GM18502 (cell line): ENCODE data around the gene SLC29A2.

Experiments used
- ATAC-seq: cut with Tn5 transposase; IDR thresholded peaks from one replicate; pipeline ENCODE4 v1.9.1; 2021; ENCODE audit warnings: mild to moderate bottlenecking; ENCODE audit not compliant: unreplicated experiment, poor library complexity

SLC29A2 gene

DNA sequence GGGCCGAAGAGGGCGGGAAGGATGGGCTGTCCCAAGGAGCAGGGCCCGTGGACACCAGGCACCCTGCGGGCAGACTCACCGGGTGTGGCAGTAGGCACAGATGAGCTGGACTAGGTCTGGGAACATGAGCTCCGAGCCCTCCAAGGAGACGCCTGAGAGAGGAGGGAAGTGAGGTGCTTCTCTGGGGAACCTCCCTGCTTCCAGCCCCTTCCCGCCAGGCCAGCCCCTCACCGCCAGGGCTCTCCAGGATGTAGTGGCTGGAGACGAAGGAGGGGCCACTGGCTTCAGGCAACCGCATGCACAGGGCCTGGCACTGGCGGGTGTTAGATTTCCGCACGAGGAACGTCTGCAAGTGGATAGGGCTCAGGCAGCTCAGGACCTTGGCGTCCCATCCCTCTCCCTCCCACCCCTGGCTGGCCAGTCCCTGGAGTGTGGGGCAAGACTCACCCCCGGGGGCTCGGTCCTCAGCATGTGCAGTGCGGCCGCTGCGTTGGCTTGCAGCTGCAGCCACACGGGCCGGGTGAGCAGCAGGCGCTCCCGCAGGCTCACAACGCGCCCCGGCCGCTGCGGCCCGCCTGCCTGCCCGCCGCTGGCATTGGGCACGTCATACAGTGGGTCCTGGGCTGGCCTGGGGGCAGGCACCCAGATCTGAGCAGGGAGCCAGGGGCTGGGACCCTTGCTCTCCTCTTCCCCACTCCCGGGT is 35.9 kb downstream of the SLC29A2 start:
- no peak for ATAC-seq

DNA sequence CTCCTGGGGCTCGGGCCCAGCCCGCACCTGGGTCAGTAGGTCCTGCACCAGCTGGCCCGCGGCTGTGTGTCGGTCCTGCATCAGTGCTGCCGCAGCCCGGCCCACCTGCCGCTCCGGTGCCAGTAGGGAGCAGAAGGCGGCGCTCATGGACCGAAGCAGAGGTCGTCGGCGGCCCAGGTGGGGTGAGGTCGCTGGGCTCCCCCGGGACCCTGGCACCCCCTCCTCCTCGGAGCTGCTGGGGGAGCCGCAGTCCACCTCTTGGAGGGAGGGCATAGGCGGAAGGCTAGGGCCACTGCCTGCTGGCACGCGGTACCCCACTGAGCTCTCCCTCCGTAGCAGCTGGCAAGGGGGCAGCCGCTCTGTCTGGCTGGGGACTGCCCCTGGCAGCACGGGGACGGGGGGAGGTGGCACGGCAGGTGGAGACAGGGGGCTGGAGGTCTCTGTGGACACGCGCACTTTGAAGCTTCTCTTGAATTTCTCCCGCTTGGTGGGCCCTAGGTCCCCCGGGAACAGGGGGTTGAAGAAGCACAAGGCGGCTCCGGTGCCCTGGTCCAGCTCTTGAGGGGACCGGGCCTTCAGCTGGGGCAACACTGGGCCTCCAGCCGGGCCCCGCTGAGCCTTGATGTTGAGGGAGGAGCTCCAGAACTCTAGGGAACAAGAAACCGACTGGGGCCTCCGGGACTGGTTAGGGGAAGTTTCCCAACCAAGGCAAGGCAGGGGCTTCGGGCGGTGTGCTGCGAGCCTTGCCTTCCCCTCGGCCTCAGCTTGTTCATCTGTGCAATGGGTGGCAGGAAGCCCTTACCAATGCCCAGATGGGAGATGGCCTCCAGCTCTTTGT is 36.7 kb downstream of the SLC29A2 start:
- no peak for ATAC-seq

DNA sequence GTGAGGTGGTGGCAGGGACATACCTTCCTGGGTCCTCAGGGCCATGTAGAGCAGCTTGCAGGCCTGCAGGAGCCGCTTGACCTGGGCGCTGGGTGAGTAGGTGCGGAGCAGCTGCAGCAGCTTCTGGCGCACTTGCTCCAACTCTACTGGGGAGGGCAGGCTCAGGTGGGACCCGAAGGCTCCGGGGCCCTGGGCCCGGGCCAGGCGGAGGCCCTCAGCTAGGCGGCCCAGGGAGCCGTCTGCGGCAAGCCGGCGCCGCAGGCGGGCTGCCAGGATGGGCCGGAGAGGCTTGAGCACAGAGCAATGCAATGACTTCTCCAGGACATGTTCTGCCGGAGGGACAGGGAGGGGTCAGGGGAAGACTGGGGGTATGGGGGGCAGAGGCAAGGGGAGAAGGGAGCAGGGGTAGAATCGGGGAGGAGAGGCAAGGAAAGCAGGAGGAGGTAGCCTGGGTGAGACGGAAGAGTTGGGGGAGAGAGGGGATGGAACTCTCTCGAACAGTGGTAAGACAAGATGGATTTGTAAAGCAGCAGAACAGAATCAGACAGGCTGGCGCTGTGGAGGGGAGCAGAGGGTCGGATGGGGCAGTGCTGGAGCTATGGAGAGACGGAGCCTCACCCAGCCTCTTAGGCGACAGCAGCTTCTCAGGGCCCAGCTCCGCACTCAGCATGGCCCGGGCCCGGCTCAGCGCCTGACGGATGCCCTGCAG is 37.5 kb downstream of the SLC29A2 start:
- ATAC-seq: no peak

DNA sequence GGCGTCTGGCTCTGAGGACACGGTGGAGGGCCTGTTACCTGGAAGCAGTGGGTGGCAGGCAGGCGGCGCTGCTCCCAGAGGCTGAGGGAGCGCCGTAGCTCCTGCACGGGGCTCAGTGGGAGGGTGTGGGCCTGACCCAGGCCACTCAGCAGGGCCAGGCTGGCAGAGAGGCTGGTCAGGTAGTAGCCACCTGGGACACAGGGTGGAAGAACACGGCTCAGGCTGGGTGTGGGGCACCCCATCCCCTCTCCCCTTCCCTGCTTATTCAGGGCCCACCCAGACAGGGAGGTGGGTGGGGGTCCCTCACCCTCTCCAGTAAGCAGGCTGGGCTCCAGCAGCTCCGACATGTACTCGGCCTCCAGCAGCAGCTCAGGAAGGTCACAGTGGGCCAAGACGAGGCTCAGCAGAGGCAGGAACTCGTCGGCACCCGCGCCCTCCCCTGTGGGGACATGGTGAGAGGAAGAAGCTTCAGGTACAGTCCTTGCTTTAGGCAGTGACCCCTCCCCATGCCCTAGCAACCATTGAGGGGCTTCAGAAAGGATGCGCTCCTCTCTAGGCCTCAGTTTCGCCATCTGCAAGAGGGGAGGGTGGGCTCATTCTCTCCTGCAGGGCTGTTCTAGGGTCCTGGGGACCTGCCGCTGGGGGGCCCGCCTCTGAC is 38.2 kb downstream of the SLC29A2 start:
- ATAC-seq: no peak

DNA sequence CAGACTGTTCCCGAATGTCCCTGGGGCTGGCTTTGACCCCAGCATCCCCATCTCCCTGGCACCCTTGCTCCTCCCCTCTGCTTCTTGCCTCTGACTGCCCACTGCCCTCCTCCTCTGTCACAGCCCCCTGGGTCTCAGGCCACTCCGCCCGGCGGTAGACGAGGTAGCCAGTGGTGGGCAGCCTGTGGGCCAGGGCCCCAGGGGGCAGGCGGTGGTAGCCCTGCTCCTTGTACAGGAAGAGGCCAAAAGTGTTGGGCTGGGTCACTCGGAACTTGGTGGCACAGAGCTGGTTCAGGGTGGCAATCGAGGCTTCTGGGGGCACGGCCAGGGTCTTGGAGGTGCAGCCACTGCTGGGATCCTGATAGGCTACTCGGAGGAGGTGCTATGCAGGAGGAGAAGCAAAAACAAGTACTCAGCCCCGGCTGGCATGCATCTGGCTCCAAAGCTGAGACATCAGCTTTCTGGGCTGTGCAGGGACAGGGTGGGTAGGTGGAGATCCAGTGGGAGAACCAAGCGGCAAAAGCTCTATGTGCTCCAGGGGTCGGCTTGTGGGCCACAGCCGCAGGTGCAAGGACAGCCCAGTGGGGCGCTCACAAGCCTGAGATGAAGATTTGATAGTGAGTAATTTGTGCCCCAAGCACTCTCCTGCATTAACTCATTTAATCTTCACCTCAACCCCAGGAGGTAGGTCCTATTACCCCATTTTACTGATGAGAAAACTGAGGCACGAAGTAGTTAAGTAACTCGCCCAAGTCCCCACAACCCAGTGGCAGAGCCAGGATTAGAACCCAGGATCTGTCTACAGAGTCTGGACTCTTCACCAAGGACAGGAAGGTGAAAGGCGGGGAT is 39.0 kb downstream of the SLC29A2 start:
- no peak for ATAC-seq

DNA sequence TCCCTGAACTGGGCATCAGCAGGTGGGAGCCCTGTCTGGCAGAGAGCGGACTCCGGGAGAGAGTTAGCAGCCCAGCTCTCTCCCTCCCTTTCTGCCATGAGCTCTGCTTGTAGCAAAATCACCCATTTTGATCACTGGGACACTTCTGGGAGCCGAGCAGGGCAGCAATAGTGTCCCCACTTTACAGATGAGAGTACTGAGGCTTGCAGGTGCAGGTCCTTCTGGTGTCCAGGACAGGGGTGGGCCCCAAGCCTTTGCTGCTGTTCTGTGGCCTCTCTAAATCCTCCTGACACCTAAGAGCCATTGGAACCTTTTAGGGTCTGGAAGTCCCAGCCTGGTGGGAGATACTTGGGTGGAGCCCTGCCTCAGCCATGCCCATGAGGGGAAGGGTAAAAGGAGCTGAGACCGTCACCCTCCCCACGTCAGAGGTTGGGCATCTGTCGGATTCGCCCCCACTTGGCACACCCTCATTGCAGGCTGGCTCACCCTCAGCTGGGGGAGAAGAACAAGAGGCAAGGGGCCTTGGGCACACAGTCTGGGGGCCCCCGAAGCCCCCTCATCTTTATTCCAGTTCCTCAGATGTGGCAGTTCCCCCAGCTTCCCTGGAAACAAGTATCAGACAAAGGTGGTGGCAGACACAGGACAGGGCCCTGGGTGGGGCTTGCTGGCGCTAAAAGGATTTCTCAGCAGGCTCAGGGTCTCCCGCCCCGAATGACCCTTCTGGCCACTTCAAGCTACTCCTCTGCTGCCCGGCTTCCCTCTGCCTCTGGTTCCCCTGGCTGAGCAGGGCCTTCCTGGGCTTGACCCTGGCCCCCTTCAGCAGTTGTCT is 39.8 kb downstream of the SLC29A2 start:
- no peak for ATAC-seq

DNA sequence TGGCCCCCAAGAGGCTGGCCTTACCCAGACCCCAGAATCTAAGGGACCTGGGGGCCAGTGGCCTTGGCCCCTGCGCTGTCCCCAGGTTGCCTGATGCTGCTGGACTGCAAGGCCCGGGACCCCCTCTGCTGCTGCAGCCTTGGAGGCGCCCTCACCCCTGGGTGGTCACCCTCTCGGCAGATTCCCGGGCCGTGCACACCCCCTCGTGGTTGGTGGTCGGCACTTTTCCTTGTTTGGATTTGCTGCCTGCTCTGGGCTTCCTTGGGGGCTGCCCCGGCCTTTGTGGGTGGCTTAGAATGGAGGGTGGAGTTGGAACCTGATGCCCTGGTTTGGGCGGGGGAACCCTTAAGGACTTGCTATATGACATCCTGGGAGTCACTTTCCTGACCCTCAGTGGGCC is 40.6 kb downstream of the SLC29A2 start:
- ATAC-seq: no peak

DNA sequence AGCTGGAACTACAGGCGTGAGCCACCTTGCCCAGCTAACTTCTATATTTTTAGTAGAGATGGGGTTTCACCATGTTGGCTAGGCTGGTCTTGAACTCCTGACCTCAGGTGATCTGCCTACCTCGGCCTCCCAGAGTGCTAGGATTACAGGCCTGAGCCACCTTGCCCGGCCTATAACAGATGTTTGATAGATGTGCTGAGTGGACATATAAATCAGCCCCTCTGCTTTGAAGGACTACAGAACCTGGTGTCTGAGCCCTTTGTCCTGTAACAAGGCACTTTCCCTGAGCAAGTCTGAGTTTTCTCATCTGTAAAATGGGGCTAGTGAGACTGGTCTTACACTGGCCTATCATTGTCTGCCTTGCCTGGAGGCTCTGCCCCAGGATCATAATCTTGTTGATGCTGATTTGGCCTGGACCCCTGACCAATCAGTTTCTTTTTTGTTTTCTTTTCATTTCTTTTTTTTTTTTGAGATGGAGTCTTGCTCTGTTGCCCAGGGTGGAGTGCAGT is 42.3 kb downstream of the SLC29A2 start:
- no peak for ATAC-seq

DNA sequence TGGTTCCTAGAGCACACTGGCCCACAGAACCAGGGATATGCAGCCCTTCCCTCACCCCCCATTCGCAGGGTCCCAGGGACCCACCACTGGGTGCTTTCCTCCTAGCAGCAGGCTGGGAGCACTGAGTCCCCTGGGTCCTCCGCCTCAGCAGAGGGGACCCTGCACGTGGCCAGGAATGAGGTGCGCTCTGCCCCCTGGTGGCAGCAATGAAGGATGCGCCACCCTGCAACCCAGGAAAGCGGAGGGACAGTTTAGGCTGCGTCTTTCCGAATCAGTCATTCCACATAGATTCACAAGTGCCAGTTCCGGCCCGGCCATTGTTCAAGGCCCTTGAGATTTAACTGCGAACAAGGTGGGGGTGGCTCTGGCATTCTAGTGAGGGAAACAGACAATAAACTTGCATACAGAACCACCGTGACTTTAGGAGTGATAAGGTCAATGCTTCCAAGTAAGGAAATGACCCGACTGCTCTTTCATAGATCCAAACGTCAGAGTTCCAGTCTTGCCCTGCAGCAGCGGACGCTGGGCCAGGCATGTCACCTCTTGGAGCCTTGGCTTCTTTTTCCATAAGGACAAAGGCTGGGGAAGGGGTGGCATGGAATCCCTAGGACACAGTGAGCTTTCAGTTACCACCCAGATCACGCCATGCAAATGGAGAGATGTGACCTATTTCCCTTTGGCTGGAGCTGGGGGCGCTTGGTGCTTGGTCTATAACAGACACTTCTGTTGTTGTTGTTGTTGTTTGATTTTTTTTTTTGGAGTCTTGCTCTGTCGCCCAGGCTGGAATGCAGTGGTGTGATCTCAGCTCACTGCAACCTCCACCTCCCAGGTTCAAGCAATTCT is 43.0 kb downstream of the SLC29A2 start:
- peak; percentile 63 for ATAC-seq

DNA sequence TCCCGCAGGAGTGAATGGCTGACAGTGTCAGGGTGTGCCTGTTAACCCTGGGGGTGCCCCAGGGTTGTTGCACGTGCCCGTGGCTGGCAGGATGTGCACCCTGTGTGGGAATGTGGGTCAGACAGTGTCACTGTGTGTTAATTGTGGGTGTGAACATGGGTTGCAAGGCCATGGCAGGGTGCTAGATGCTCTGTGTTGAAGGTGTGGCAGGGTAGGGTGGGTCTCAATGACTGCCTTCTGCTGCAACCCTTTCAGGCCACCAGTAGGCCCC is 43.6 kb downstream of the SLC29A2 start:
- ATAC-seq: no peak

DNA sequence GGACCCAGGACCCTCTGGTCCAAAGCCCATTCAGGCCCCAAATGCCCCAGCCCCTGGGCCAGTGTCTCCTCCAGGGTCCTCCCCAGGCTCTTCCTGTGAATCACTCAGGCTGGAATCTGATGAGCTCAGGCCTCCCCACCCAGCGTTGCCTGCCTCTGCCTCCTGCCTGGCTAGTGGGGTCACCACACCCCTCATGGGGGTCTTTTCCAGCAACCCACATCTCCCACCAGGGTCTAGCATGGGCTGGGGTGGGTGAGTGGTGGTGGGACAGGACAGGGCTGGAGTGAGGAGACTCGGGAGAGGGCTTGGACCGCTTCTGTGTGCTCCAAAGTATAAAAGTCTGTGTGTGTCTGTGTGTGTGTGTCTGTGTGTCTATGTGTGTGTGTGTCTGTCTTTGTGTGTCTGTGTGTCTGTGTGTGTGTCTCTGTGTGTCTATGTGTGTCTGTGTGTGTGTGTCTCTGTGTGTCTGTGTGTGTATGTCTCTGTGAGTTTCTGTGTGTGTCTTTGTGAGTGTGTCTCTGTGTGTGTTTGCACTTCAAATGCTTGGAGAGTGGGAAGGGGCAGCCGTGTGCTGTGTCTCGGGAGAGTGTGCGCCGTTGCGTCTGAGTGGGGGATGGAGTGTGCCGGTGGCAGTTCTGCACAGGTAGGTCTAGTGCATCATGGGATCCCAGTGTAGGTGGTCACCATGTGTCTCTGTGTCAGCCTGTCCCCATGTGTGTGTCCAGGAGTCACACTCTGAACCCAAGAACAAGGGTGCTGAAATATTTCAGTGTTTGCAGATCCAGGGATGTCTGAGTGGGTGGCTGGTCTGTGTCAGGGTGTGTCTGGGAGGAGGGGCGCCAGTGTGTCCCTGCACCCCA is 44.2 kb downstream of the SLC29A2 start:
- ATAC-seq: no peak

DNA sequence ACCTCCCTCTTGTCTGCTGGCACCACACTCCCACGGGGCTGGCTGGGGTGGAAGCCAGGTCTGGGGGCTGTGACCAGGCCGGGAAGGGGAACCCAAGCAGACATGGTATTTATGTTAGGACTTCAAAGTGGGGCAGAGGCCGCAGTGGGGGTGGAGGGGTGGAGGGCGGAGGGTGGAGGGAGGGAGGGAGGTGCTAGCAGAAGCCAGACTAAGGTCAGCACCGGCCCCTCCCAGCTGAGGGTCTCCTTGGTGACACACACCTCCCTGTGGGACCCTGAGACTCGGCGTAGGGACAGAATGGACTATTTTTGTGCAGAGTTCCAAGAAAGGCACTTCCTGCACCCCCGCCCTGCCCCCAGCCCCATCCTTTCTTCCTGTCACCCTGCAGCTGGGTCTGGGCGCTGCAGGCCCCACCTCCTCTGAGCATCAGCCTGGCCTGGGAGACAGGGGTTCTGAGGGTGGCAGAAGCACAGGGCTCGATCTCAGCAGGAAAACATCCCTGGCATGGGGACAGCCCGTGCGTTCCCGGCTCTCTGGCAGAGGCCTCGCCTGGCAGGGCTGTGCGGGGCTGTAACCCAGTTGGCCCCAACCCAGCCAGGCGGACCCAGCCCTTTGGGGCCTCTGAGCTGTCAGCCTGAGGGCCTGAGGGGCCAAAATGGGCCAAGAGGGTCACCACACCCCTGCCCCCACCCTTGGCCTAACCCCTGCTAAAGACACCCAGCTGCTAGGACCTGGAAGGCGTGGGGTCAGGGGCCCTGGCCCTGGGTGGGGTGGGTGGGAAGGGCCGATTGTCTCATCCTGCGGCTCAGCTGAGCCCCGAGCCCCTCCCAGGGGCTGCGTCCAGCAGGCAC is 45.1 kb downstream of the SLC29A2 start:
- ATAC-seq: no peak

DNA sequence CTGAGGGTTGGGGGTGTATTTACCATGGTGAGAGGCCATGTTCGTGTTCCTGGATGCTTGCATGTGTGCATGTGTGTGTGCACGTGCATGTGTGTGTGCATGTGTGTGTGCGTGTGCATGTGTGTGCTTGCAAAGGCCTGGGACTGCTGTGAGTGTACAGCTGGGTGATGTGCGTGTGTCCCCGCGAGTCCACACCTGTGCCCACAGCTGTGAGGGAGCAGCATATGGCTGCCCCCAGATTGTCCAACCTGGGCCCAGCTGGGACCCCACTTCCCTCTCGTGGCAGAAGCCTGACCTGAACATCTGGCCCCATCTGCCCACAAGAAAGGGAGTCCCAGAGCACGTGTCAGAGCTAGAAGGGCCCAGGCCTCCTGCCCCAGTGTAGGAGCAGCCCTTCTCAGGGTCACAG is 46.3 kb downstream of the SLC29A2 start:
- ATAC-seq: no peak

DNA sequence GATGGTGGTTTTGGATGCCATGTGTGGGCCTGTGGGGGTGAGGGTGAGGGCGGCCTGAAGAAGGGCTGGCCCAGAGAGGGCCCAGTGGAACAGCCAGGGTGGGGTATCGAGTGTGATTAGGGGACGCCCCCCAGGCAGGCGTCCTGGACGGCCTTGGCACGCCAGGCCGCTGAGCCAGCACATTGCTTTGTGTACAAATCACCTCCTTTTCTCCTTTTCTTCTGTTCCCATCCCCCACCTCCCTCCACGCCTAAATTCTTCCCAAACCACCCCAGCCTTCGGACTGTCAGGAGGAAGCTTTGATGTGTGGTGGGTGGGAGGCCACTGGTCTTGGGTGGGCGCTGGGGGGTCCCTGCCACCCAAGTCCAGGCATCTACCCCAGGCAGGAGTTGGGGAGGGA is 46.9 kb downstream of the SLC29A2 start:
- no peak for ATAC-seq

DNA sequence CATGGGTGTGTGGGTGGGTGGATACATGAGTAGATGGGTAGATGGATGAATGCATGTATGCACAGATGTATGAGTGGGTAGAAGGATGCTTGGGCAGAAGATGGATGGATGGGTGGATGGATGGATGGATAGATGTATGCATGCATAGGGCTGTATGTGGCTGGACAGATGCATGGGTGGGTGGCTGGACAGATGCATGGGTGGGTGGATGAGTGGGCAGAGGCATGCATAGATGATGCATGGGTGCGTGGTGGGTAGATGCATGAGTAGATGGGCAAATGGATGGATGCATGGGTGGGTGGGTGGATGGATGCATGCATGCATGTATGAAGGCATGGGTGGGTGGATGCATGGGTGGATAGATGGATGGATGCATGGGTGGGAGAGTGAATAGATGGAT is 47.9 kb downstream of the SLC29A2 start:
- ATAC-seq: no peak

DNA sequence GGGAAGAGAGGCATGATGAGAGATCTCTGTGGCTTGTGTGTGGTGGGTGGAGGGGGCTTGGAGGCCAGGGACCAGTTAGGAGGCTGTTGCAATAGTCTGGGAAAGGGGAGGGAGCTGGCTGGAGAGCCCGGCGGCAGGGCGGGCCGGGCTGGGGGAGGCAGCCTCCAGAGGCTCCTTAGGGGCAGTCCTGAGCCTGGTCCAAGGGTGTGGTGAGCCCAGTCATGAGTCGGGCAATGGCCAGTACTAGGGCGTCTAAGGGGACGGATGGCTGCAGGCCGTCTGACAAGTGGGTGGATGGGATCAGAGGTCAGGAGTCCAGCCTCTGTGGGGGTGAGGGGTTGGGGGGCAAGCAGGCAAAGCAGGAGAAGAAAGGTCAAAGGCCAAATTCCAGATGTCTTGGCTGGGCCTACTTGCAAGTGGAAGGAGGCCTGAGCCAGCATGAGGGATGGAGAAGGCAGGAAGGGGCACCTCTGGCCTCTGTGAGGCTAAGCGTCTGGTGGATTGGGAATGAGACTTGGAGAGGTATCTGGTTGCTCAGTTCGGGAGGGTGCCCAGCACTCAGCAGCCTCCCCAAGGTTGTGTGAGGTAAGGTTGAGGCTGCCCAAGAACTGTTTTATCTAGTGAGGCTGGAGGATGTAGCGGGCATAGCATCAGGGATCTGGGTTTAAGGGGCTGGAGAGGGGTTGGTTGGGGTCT is 48.7 kb downstream of the SLC29A2 start:
- no peak for ATAC-seq
